GM13976 (cell line): Measurements from ENCODE around the gene MDP1.

Experiments
- DNase-seq: peaks from one replicate; pipeline ENCODE4 v3.0.0; 2012; ENCODE audit warnings: low spot score
- CTCF ChIP-seq: IDR thresholded peaks from 2 replicates; pipeline ENCODE4 v1.5.1; 2012; ENCODE audit warnings: borderline replicate concordance, mild to moderate bottlenecking; ENCODE audit not compliant: insufficient read depth; ENCODE audit errors: extremely low read depth, missing control alignments, control extremely low read depth
- in situ Hi-C: fragments of 300-500 bp; cut with MboI; formaldehyde crosslinking; loops from one replicate; pipeline ENCODE4 v1.12.0; 2022; ENCODE audit warnings: low sequenced_read_pairs, mixed read lengths, inconsistent platforms; ENCODE audit not compliant: unreplicated experiment

MDP1 gene

DNA sequence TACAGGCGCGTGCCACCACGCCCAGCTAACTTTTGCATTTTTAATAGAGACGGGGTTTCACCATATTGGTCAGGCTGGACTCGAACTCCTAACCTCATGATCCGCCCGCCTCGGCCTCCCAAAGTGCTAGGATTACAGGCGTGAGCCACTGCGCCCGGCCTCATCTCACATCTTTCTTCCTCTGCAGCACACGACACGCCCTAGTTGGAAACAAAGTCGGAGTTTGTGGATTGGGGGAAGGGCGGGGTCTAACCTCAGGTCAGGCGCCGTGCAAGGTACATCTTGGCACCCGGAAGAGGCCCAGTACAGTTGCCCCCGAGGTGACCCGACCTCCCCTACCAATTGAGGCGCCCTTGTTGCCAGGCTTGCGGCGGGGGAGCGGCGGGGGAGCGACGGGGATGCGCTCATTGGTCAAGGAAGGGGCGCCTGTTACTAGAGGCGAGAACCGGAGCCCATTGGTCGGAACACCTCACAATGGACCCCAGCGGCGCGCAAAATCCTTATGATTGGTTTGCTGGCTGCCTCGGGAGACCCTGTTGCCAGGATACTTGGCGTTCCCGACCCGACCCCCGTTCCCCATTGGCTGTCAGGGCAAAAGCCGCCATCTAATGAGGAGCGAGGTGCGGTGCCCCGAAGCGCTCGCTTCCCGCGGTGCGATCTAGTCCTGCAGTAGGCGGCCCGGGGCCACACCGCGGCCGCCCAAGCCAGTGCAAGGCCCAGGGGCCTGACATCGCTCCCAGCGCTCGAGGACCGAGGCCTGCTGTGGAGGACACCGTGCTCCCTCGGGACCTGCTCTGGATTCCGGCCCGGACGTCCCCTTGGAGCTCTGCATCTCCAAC, 44.2 kb downstream of the MDP1 start, which contains the start of gene REC8:
Gene REC8, plus strand, starts transcription at position 659 of the 839 bp plus-strand sequence. CDS start 473 bp downstream, outside the sequence.
- DNase-seq, result peak; percentile 96
- TF ChIP-seq CTCF, result no peak
- in situ Hi-C loops, result no loop called here

- in situ Hi-C loops, result no loop called here
- no peak for DNase-seq
- no peak for TF ChIP-seq CTCF
Observed at GRCh38 chr14:24167469-24168114, 48.3 kb downstream of the MDP1 start.

GRCh38 chr14:24165785-24166184, 50.1 kb downstream of the MDP1 start:
- TF ChIP-seq CTCF, result no peak
- no peak for DNase-seq
- in situ Hi-C loops, result no loop called here

GRCh38 chr14:24164518-24164991, 51.3 kb downstream of the MDP1 start:
- no peak for TF ChIP-seq CTCF
- in situ Hi-C loops, result no loop called here
- no peak for DNase-seq
